Lower leg skin (tissue), 3 donors: Measurements from ENCODE around the gene LIM2.

Source experiments
- CTCF ChIP-seq, 3 donors: fragments of 450-650 bp; IDR thresholded peaks; one replicate each; pipeline ENCODE4 v1.5.1; 2016; ENCODE audit warnings: antibody characterized with exemption in 3 of 3, mild to moderate bottlenecking in 3 of 3, moderate library complexity in 2 of 3
- POLR2A ChIP-seq, 2 donors: fragments of 450-650 bp; IDR thresholded peaks; one replicate each; pipeline ENCODE4 v1.6.1; 2016 to 2017; ENCODE audit warnings: antibody characterized with exemption in 2 of 2, mild to moderate bottlenecking in 1 of 2, moderate library complexity in 1 of 2

GRCh38 chr19:51387924-51388389 lies at the start of gene LIM2:
- TF ChIP-seq POLR2A (IDR thresholded peaks at IDR 0.05): no peak
- TF ChIP-seq CTCF (IDR thresholded peaks at IDR 0.05): no peak
